ENCODE data around the gene SNORC.
"Not testable (repeated sequence)": the region's sequence is repeated elsewhere in the genome, so short reads cannot be mapped to it uniquely, and the experiment has no call there.

SNORC gene

DNA sequence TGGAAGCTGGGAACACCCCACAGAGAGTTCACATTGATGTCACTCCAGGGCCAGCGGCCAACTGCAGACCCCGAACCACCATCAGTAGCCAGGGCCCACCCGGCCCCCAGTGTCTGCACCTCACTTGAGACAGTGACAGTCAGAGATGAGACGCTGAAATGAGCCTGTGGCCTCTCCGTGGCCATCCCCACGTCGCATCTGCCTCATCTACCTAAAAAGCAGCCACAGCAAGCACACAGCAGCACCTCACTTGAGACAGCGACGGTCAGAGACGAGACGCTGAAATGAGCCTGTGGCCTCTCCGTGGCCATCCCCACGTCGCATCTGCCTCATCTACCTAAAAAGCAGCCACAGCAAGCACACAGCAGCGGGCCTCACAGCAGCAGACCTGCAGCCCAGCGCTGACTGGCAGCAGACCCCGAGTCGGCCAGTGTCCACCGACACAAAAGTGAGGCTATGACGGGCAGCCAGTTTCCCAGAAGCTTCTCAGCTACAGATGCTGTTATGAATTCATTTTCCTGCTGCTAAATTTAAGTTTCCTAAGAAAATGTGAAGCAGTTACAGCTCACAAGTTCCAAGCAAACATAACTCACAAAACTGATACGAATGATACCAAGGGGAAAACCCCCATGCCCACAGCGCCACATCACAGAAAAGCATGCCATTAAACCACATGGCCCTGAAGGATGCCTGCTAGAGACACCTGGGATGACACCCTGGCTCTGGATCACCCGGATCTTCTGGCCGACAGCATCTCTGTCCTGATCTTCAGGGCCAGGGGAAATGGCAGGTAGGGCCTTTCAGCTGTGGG lies 27.7 kb downstream of the SNORC start:
- DNase-seq = no peak

- DNase-seq = no peak
These were observed 28.8 kb downstream of the SNORC start for GRCh38 chr2:232898592-232899543.

- DNase-seq = no peak
These were observed 31.0 kb downstream of the SNORC start for GRCh38 chr2:232900811-232901735.

GRCh38 chr2:232901736-232902578 lies 31.9 kb downstream of the SNORC start:
- no peak for DNase-seq

DNA sequence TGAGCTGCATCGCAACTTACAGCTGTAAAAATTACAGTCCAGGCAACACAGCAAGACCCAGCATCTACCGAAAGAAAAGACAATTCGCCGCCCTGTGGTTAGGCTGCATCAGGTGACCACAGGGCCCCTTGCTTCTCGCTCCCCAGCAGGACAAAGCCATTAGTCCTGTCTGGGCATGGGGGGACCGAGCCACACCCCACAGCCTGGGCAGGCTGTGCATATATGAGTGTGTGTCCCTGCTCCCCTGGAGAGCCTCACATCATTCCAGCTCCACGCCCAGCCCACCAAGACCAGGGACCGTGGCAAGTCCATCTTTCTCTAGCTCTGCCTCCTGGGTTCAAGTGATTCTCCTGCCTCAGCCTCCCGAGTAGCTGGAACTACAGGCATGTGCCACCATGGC lies 33.9 kb downstream of the SNORC start:
- no peak for DNase-seq

- DNase-seq = not testable (repeated sequence)
These were observed 37.0 kb downstream of the SNORC start for GRCh38 chr2:232906867-232907717.

GRCh38 chr2:232907718-232908085 lies 37.6 kb downstream of the SNORC start:
- DNase-seq = not testable (repeated sequence)

- no peak for DNase-seq
These were observed 38.6 kb downstream of the SNORC start for GRCh38 chr2:232908695-232909094.

DNA sequence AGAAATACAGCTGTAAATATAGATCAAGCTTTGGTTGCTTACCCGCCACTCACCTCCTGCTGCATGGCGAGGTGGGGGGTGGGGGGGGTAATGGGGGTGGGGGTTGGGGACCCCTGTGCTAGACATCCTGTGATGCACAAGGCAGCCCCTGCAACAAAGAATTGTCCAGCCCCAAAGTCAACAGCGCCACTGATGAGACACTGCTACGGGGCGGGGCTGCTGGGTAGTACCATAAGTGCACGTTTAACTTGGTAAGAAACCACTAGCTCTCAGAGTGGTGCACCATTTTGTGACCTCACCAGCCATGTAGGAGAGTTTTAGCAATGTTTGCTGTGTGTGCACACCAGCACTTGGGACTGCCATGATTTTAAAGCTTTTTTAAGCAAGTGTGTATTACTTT lies 40.3 kb downstream of the SNORC start:
- DNase-seq = no peak

GRCh38 chr2:232911712-232912277 lies 41.7 kb downstream of the SNORC start:
- no peak for DNase-seq

DNA sequence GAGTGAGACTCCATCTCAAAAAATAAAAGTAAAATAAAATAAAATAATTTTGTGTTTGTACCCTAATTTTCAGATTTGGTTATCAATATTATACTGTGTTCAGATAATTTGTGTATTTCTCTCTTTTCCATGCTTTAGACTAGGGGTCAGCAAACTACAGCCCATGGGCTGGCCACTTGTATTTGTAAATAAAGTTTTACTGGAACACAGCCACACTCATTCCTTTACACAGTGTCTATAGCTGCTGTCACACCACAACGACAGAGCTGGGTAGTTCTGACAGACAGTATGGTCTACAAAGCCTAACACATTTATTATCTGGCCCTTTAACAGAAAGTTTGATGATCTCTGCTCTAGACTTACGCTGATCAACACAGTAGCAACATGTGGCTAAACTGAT lies 43.8 kb downstream of the SNORC start:
- no peak for DNase-seq

DNA sequence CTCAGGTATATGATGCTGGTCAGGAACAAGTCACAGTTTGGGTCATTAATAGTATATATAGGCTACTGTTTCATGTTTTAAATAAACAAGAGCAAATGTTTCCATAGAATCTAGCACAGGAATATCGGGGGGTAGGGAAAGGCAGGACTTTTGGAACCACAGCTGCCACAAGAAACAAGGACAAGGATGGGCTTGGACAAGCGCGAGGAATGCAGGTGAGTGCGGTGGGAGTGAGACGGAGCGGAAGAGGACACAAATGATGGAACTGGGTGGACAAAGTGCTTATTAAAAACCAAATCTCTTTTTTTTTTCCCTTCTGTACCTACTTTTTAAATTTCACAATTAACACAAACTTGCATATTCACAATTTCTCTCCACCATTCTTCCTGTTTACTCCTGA lies 49.1 kb downstream of the SNORC start:
- DNase-seq = no peak

DNA sequence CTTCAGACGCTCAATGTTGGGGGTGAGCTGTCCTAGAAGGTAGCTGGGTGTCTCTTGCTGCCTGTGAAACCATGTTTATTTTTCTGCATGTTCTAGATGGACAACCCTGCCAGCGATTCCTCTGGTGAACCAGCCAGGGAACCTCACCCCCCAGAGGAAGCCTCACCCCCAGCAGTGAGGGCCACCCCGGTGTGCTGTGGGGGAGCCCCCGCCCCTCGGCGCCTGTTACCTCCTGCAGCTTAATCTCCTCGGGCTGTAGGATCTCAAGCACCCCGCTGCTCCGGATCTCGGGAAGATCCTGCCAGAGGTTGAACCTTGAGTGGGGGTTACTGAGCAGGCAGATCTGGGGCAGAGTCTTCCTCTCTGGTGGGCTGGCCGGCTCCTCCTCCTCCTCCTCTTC lies 50.0 kb downstream of the SNORC start:
- DNase-seq = no peak

GRCh38 chr2:232920760-232921159 lies 50.7 kb downstream of the SNORC start:
- no peak for DNase-seq

DNA sequence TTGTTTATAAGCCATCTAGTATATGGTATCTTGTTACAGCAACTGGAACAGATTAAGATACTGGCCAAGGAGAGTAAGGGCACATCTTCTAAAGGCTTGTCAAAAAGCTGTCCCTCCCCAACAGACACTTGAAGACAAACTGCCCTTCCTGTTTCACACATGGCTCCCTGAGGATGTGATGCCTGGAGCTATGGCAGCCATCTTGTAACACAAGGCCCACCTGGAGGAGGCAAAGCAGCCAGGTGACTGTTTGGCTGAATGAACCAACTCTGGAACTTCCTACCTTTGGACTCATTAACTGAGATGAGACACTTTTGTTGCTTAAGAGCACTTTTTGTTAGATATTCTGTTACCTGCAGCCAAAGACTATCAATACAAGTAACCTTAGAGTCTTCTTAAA lies 54.4 kb downstream of the SNORC start:
- DNase-seq = no peak

- no peak for DNase-seq
These were observed 55.2 kb downstream of the SNORC start for GRCh38 chr2:232925153-232925820.

DNA sequence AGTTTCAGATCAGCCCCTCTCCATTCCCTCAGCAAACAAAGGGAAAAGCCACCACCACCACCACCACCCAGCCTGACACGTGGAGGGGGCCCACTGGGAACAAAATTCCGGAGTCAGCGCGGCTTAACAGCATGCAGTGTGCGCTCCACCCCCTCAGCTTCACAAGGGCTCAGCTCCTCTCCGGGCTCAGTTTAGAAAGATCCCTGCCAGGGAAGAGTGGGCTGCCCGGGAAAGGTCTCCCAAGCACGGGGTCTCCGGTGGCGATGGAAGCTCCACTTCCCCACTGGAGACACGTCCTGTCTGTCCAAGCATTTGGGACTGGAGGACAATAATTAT lies 55.7 kb downstream of the SNORC start:
- DNase-seq = no peak

- no peak for DNase-seq
These were observed 56.4 kb downstream of the SNORC start for GRCh38 chr2:232926431-232926939.

- DNase-seq = no peak
These were observed 57.1 kb downstream of the SNORC start for GRCh38 chr2:232927032-232927792.
